ENCODE measurements around the gene CCL28.

- TF ChIP-seq POLR2A (conservative IDR thresholded peaks at IDR 0.05) (no peak), FOXK2 (conservative IDR thresholded peaks at IDR 0.05 in 1 of 2, IDR thresholded peaks at IDR 0.05 in 1 of 2; ENCODE audit: low read depth in 2 of 2) (no peak), SMAD3 (CRISPR knock-in tag; conservative IDR thresholded peaks at IDR 0.05) (no peak), TAF1 (IDR thresholded peaks at IDR 0.05; ENCODE audit: control insufficient read depth, extremely low read depth, insufficient read depth, low read length, severe bottlenecking) (no peak)
Observed at GRCh38 chr5:43362725-43363435, 49.3 kb downstream of the CCL28 start.
